ENCODE data around the gene FBXW7. TPM values are rescaled to one million over a fixed set of nuclear protein-coding genes. Genes with fewer than 3 reads are reported as not detected.

The FBXW7 gene
- total and polyA plus RNA-seq, 2 experiments from 2014 or later = 16.2 to 43.5 TPM

- 88% methylated on average over 1 of the region's 1 CpG for WGBS (ENCODE audit: low lambda C conversion rate, missing lambda C conversion rate)
- H3K27ac ChIP-seq = no peak overlapping the region
These were observed 171.5 kb downstream of the FBXW7 start for GRCh38 chr4:152364383-152364782.

DNA sequence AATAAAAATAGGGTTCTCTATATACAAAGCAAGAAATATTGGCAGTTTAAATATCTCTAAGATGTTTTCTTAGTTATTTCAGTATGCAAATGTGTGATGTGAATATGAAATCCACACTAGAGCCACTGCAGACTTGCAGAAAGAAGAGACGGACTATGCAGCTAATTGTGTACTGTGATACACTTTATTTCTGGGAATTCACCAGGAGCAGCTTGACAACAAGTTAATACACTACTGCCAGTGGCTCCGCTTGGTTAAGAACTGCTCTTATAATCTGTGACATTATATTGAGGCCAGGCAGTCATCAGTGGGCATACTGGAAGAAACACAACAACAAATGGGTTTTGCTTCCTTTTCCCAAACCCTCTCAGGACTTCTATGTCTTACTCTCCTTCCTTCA is 172.0 kb downstream of the FBXW7 start:
- no peak for DNase-seq (ENCODE audit: low spot score)
- Histone ChIP-seq H3K27ac (no peak overlapping the region), H3K4me3 (no peak overlapping the region), H4K20me1 (ENCODE audit: insufficient read depth, poor library complexity, severe bottlenecking) (no peaks in the 10 kb centered on the region), H3K4me1 (ENCODE audit: insufficient read depth) (no peaks in the 10 kb centered on the region), H3K9me3 (ENCODE audit: low read depth) (no peaks in the 10 kb centered on the region), H3K9me2 (replicated peaks; ENCODE audit: insufficient read depth) (no peaks in the 10 kb centered on the region), H3K27me3 (no peaks in the 10 kb centered on the region), H3K4me2 (no peak overlapping the region), H3K36me3 (replicated peaks; ENCODE audit: insufficient read depth, low read depth) (no peaks in the 10 kb centered on the region), H2AFZ (no peak overlapping the region), H3K79me2 (peaks cover 3% of the 10 kb centered on the region)
- TF ChIP-seq CTCF (IDR thresholded peaks at IDR 0.05; ENCODE audit: poor library complexity) (no peak), EZH2phosphoT487 (IDR thresholded peaks at IDR 0.05; ENCODE audit: low read depth, severe bottlenecking, unreplicated experiment) (no peak), EZH2 (IDR thresholded peaks at IDR 0.05; ENCODE audit: borderline replicate concordance) (no peak)
- WGBS (ENCODE audit: low lambda C conversion rate, missing lambda C conversion rate) = 95% methylated on average over 2 of the region's 2 CpGs

More at GRCh38 chr4:152364383-152364782, 171.5 kb downstream of the FBXW7 start:
- H2AFZ ChIP-seq = no peak overlapping the region
- H3K4me2 ChIP-seq = no peak overlapping the region
- H3K9me3 ChIP-seq (ENCODE audit: low read depth) = no peaks in the 10 kb centered on the region
- H3K79me2 ChIP-seq = peaks cover 3% of the 10 kb centered on the region
- H3K4me1 ChIP-seq (ENCODE audit: insufficient read depth) = no peaks in the 10 kb centered on the region
- H3K4me3 ChIP-seq = no peak overlapping the region
- TF ChIP-seq CTCF (IDR thresholded peaks at IDR 0.05; ENCODE audit: poor library complexity) = no peak
- H3K27me3 ChIP-seq = no peaks in the 10 kb centered on the region
- no peaks in the 10 kb centered on the region for H4K20me1 ChIP-seq (ENCODE audit: insufficient read depth, poor library complexity, severe bottlenecking)
- H3K9me2 ChIP-seq (replicated peaks; ENCODE audit: insufficient read depth) = no peaks in the 10 kb centered on the region
- H3K36me3 ChIP-seq (replicated peaks; ENCODE audit: insufficient read depth, low read depth) = no peaks in the 10 kb centered on the region
- no peak for DNase-seq (ENCODE audit: low spot score)

DNA sequence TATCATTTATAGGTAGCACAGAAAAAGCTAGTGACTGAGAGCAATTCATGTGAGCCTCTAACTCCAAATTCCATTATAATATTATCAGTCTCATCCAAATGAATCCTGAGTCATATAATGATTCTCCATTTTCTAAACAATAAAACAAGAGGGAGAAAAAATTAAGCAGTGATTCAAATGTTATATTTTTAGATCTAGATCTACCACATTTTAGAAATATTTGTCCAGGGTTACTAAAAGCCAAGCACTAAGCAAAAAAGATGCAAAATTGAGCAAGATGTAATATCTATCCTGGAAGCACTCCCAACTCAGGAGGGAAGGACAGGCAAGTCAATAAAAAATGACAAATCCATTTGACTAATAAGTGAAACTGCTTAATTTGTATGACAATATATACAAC is 172.8 kb downstream of the FBXW7 start:
- Histone ChIP-seq H3K27me3 (no peaks in the 10 kb centered on the region), H2AFZ (no peak overlapping the region), H3K36me3 (replicated peaks; ENCODE audit: insufficient read depth, low read depth) (no peaks in the 10 kb centered on the region), H3K27ac (no peak overlapping the region), H3K9me2 (replicated peaks; ENCODE audit: insufficient read depth) (no peaks in the 10 kb centered on the region), H3K4me3 (no peak overlapping the region), H3K79me2 (peaks cover 3% of the 10 kb centered on the region), H3K4me1 (ENCODE audit: insufficient read depth) (no peaks in the 10 kb centered on the region), H3K9me3 (ENCODE audit: low read depth) (no peaks in the 10 kb centered on the region), H4K20me1 (ENCODE audit: insufficient read depth, poor library complexity, severe bottlenecking) (no peaks in the 10 kb centered on the region), H3K4me2 (no peak overlapping the region)
- TF ChIP-seq CTCF (IDR thresholded peaks at IDR 0.05; ENCODE audit: poor library complexity) = no peak
- TF ChIP-seq EZH2phosphoT487 (IDR thresholded peaks at IDR 0.05; ENCODE audit: low read depth, severe bottlenecking, unreplicated experiment) = no peak
- no peak for TF ChIP-seq EZH2 (IDR thresholded peaks at IDR 0.05; ENCODE audit: borderline replicate concordance)
- no peak for DNase-seq (ENCODE audit: low spot score)

DNA sequence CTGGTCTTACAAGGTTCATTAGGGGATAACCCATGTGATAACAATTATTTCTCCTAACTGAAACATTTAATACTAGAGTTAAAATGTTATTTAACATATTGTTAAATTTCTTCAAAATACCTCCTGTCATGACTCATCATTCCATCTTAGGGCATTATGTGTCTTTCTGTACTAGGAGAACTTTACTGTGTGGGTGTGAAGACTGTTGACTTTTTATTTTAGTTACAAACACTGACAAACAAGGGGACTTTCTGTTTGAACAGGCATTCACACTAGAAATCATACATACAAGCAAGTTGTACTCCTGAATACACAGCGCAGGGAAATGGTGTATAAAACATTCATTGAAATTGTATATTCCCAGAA is 175.9 kb downstream of the FBXW7 start:
- 96% methylated on average over 1 of the region's 1 CpG for WGBS (ENCODE audit: low lambda C conversion rate, missing lambda C conversion rate)

More for the DNA sequence above, 175.9 kb downstream of the FBXW7 start:
- H3K79me2 ChIP-seq = no peaks in the 10 kb centered on the region
- no peaks in the 10 kb centered on the region for H3K9me3 ChIP-seq (ENCODE audit: low read depth)
- no peaks in the 10 kb centered on the region for H3K27me3 ChIP-seq
- TF ChIP-seq EZH2phosphoT487 (IDR thresholded peaks at IDR 0.05; ENCODE audit: low read depth, severe bottlenecking, unreplicated experiment) (no peak), EZH2 (IDR thresholded peaks at IDR 0.05; ENCODE audit: borderline replicate concordance) (no peak), CTCF (IDR thresholded peaks at IDR 0.05; ENCODE audit: poor library complexity) (no peak)
- no peak for DNase-seq (ENCODE audit: low spot score)
- H3K27ac ChIP-seq = no peak overlapping the region
- no peaks in the 10 kb centered on the region for H4K20me1 ChIP-seq (ENCODE audit: insufficient read depth, poor library complexity, severe bottlenecking)
- H3K9me2 ChIP-seq (replicated peaks; ENCODE audit: insufficient read depth) = no peaks in the 10 kb centered on the region
- H3K4me1 ChIP-seq (ENCODE audit: insufficient read depth) = no peaks in the 10 kb centered on the region
- no peak overlapping the region for H3K4me3 ChIP-seq
- H3K4me2 ChIP-seq = no peak overlapping the region
- no peaks in the 10 kb centered on the region for H3K36me3 ChIP-seq (replicated peaks; ENCODE audit: insufficient read depth, low read depth)
- no peak overlapping the region for H2AFZ ChIP-seq

Data from hepatocyte (in vitro differentiated cells).